Mucosa of rectum (tissue), 2 donors: ENCODE measurements around the gene CLDN17.

ENCODE experiments used
- H3K27ac ChIP-seq, 2 donors: one replicate each; pipeline ENCODE4 v1.7.0; 2013; ENCODE audit warnings: inconsistent platforms in 2 of 2, low read depth in 2 of 2, low read length in 2 of 2
- H3K27me3 ChIP-seq, 2 donors: one replicate each; pipeline ENCODE4 v1.7.0; 2013; ENCODE audit warnings: low read length in 2 of 2; ENCODE audit not compliant: control insufficient read depth in 2 of 2, insufficient read depth in 2 of 2
- H3K36me3 ChIP-seq, 2 donors: one replicate each; pipeline ENCODE4 v1.7.0; 2013; ENCODE audit warnings: low read length in 2 of 2; ENCODE audit not compliant: control insufficient read depth in 2 of 2, insufficient read depth in 2 of 2
- H3K4me1 ChIP-seq, 2 donors: one replicate each; pipeline ENCODE4 v1.7.0; 2013; ENCODE audit warnings: low read length in 2 of 2, mild to moderate bottlenecking in 1 of 2; ENCODE audit not compliant: control insufficient read depth in 2 of 2, insufficient read depth in 2 of 2
- H3K4me3 ChIP-seq, 2 donors: one replicate each; pipeline ENCODE4 v1.7.0; 2013; ENCODE audit warnings: low read length in 2 of 2
- H3K9ac ChIP-seq, 2 donors: one replicate each; pipeline ENCODE4 v1.7.0; 2013; ENCODE audit warnings: low read length in 2 of 2, low read depth in 1 of 2, mild to moderate bottlenecking in 1 of 2
- H3K9me3 ChIP-seq, 2 donors: one replicate each; pipeline ENCODE4 v1.7.0; 2013; ENCODE audit warnings: low read length in 2 of 2; ENCODE audit not compliant: control insufficient read depth in 2 of 2
- donor health status: healthy.
- donor health status: Normal muscosa, but diverticular disease.

The CLDN17 gene

DNA sequence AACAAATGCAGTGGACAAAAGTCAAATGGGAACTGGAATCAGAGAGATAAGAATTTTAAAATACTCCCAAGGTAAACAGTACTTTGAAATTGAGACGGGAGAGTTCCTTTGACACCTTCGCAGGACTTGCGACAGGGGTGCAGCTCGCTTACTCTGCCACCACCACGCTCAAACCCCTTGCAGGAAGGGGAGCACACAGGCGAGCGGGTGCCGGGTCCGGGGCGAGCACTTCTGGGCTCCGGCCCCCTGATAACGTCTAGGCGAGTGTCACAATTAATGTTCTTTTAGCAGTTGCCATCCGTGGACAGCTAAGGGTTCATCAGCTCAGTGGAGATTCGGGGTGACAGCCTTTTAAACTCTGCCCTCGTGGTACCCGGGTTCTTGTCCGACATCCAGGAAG lies 37.4 kb downstream of the CLDN17 start:
- no peaks in the 10 kb centered on the region for H3K36me3 ChIP-seq
- H3K4me3 ChIP-seq: no peak overlapping the region
- H3K9ac ChIP-seq: no peak overlapping the region
- peaks cover 0 to 3% of the 10 kb centered on the region in 2 donors for H3K4me1 ChIP-seq
- no peaks in the 10 kb centered on the region for H3K27me3 ChIP-seq
- no peak overlapping the region for H3K27ac ChIP-seq
- H3K9me3 ChIP-seq: no peaks in the 10 kb centered on the region

DNA sequence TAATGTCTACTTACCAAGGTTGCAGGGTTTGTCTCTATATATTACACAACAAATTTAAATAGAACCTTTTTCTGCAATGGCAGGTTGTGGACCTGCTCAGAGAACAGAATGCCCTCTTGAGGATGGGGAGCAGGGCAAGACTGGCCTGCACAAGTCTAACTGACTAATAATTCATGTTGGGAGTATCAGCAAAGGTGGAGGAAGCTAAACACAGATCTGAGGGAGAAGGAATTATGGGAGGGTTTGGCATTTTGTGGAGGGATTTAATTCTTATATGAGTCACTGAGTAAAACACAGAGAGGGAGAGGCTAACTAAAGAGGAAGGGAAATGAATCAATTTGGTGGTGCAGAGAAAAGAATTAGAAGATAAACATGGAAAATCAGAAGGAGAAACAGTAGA lies 40.0 kb downstream of the CLDN17 start:
- H3K27ac ChIP-seq: no peak overlapping the region
- H3K9me3 ChIP-seq: no peaks in the 10 kb centered on the region
- no peaks in the 10 kb centered on the region for H3K4me1 ChIP-seq
- no peak overlapping the region for H3K9ac ChIP-seq
- no peaks in the 10 kb centered on the region for H3K27me3 ChIP-seq
- no peak overlapping the region for H3K4me3 ChIP-seq
- no peaks in the 10 kb centered on the region for H3K36me3 ChIP-seq

DNA sequence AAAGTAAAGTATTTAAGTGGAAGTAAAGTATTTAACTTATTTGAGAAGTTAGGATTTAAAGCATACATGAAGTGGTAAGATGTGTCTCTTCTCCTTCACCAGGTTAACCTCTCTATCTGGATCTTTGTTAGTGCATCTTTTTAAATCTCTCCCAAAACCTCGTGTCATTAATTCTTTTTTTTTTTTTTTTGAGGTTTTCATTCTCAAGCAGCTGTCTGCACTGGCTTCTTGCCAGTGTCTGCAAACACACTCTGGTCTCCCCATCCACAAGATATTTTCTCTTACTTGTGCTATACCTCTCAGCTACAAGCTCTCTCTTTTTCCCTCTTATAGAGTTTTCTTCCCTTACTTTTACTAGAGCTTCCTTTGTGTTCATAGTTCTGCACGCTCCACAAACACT lies 49.0 kb downstream of the CLDN17 start:
- Histone ChIP-seq H3K36me3 (no peaks in the 10 kb centered on the region), H3K4me1 (no peaks in the 10 kb centered on the region), H3K27me3 (no peaks in the 10 kb centered on the region), H3K4me3 (no peak overlapping the region), H3K9me3 (no peaks in the 10 kb centered on the region), H3K27ac (no peak overlapping the region), H3K9ac (no peak overlapping the region)

DNA sequence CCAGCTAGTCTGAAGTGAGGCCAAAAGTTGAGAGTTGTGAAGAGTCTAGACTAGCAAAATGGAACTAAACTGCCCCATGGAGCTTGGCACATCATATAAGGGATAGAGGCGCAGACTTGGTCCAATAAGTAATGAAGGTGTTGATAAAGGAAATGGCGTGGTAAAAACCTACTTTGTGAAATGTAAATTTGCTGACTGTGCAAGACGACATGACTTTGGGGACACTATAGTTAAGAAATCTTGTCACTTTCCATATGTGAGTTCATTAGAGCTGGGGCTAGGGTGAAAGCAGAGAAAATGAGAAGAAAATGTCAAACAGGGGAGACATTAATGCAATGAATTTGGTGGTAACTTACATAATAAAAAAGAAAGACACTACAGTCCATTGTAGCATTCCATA lies 50.1 kb downstream of the CLDN17 start:
- no peaks in the 10 kb centered on the region for H3K9me3 ChIP-seq
- no peaks in the 10 kb centered on the region for H3K4me1 ChIP-seq
- H3K36me3 ChIP-seq: no peaks in the 10 kb centered on the region
- H3K27me3 ChIP-seq: no peaks in the 10 kb centered on the region
- H3K27ac ChIP-seq: no peak overlapping the region
- no peak overlapping the region for H3K4me3 ChIP-seq
- H3K9ac ChIP-seq: no peak overlapping the region
